H1 (cell line): Measurements from ENCODE around the gene TMEM63C.

Experiments used
- EP300 ChIP-seq, 2 experiments: IDR thresholded peaks; 1 replicate in 1 of 2; 2 replicates in 1 of 2; pipeline ENCODE4 v1.6.1; 2011 to 2012; ENCODE audit warnings: low read depth in 2 of 2, low read length in 2 of 2, mild to moderate bottlenecking in 2 of 2, borderline replicate concordance in 1 of 2, inconsistent platforms in 1 of 2, moderate library complexity in 1 of 2
- EZH2 ChIP-seq: fragments of 200-600 bp; sonication (generic); IDR thresholded peaks from 2 replicates; pipeline ENCODE4 v1.7.1; 2012; ENCODE audit warnings: low read depth, mild to moderate bottlenecking, moderate library complexity, low read length, inconsistent platforms; ENCODE audit not compliant: severe bottlenecking
- JUN ChIP-seq: IDR thresholded peaks from 2 replicates; pipeline ENCODE4 v1.6.1; 2011; ENCODE audit warnings: low read depth, mild to moderate bottlenecking, improper control_type of control experiment, low read length
- KDM1A ChIP-seq: fragments of 200-600, 300-600 bp; sonication (generic); IDR thresholded peaks from 2 replicates; pipeline ENCODE4 v1.7.1; 2016; ENCODE audit warnings: mild to moderate bottlenecking, low read length, borderline replicate concordance
- POLR2A ChIP-seq, 2 experiments: IDR thresholded peaks; 1 replicate in 1 of 2; 2 replicates in 1 of 2; pipeline ENCODE4 v1.6.1; 2011; ENCODE audit warnings: low read depth in 2 of 2, low read length in 2 of 2, mild to moderate bottlenecking in 2 of 2; ENCODE audit errors: control extremely low read depth in 1 of 2
- POLR2AphosphoS5 ChIP-seq: IDR thresholded peaks from 2 replicates; pipeline ENCODE4 v1.6.1; 2011; ENCODE audit warnings: low read depth, low read length
- SRF ChIP-seq: IDR thresholded peaks from 2 replicates; pipeline ENCODE4 v1.6.1; 2011; ENCODE audit warnings: mild to moderate bottlenecking, low read depth, low read length, moderate library complexity
- TF ChIP-seq, protein P1 (sequence below), 3 experiments: IDR thresholded peaks; 1 replicate in 2 of 3; 2 replicates in 1 of 3; pipeline versions ENCODE4 v1.5.1 to v1.6.1; 2011; ENCODE audit warnings: low read length in 3 of 3, mild to moderate bottlenecking in 3 of 3, inconsistent platforms in 2 of 3, low read depth in 1 of 3, moderate library complexity in 1 of 3; ENCODE audit not compliant: insufficient read depth in 1 of 3; ENCODE audit errors: control extremely low read depth in 1 of 3
- TF ChIP-seq, protein P2 (sequence below): IDR thresholded peaks from 2 replicates; pipeline ENCODE4 v1.6.1; 2011; ENCODE audit warnings: low read length, improper control_type of control experiment
- TF ChIP-seq, protein P3 (sequence below): IDR thresholded peaks from 2 replicates; pipeline ENCODE4 v1.6.1; 2012; ENCODE audit warnings: inconsistent platforms

DNA sequence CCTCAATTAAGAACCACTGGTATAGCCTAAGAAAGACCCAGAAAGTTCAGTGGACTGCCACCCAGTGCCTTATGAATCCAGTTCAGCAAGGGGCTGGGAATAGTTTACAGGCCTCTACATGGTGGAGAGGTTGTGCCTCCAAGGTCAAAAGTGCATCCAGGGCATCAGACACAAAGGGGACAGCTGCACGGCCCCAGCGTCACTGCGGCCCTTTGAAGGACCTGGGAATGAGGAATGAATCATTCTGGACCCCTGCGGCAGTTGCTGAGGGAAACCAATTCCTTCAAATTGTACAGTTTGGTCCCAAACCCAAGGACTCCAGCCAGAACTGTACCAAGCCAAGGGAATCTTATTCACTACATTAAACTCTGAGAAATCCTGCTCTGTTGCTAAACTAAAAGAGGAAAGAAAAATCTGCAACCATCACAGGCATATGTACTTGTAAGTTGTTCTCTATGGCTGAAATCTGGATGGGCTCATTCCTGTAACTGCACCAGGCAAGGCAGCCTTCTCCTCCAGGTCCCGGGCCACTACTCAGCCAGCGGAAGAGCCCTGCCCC is 100.3 kb downstream of the TMEM63C start:
- TF ChIP-seq KDM1A (no peak), EP300 (IDR thresholded peaks at IDR 0.05; ENCODE audit: borderline replicate concordance in 1 of 2, low read depth in 2 of 2, low read length in 2 of 2) (no peak), EZH2 (no peak), SRF (no peak), POLR2A (IDR thresholded peaks at IDR 0.05; ENCODE audit: control extremely low read depth in 1 of 2, low read depth in 2 of 2, low read length in 2 of 2) (no peak), POLR2AphosphoS5 (no peak), JUN (no peak)
- TF ChIP-seq, protein P1, sequence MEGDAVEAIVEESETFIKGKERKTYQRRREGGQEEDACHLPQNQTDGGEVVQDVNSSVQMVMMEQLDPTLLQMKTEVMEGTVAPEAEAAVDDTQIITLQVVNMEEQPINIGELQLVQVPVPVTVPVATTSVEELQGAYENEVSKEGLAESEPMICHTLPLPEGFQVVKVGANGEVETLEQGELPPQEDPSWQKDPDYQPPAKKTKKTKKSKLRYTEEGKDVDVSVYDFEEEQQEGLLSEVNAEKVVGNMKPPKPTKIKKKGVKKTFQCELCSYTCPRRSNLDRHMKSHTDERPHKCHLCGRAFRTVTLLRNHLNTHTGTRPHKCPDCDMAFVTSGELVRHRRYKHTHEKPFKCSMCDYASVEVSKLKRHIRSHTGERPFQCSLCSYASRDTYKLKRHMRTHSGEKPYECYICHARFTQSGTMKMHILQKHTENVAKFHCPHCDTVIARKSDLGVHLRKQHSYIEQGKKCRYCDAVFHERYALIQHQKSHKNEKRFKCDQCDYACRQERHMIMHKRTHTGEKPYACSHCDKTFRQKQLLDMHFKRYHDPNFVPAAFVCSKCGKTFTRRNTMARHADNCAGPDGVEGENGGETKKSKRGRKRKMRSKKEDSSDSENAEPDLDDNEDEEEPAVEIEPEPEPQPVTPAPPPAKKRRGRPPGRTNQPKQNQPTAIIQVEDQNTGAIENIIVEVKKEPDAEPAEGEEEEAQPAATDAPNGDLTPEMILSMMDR (IDR thresholded peaks at IDR 0.05; ENCODE audit: control extremely low read depth in 1 of 3, insufficient read depth in 1 of 3, low read depth in 1 of 3, low read length in 3 of 3): no peak
- TF ChIP-seq, protein P2, sequence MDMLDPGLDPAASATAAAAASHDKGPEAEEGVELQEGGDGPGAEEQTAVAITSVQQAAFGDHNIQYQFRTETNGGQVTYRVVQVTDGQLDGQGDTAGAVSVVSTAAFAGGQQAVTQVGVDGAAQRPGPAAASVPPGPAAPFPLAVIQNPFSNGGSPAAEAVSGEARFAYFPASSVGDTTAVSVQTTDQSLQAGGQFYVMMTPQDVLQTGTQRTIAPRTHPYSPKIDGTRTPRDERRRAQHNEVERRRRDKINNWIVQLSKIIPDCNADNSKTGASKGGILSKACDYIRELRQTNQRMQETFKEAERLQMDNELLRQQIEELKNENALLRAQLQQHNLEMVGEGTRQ: no peak
- TF ChIP-seq, protein P3, sequence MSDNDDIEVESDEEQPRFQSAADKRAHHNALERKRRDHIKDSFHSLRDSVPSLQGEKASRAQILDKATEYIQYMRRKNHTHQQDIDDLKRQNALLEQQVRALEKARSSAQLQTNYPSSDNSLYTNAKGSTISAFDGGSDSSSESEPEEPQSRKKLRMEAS: no peak
